ENCODE data around the gene OR8H3.

GRCh38 chr11:56140151-56140661 is 18.0 kb downstream of the OR8H3 start, which contains the start of gene OR8J3:
- TF ChIP-seq BACH2 (CRISPR knock-in tag; IDR thresholded peaks at IDR 0.05; ENCODE audit: borderline replicate concordance), result no peak
- no peak for TF ChIP-seq TCF4 (CRISPR knock-in tag; IDR thresholded peaks at IDR 0.05; ENCODE audit: borderline replicate concordance)
- no peak for TF ChIP-seq ISL1 (CRISPR knock-in tag; IDR thresholded peaks at IDR 0.05)
- TF ChIP-seq ZFP30 (CRISPR knock-in tag; IDR thresholded peaks at IDR 0.05), result no peak
- TF ChIP-seq ZNF565 (CRISPR knock-in tag; conservative IDR thresholded peaks at IDR 0.05; ENCODE audit: low read depth), result no peak
- no peak for TF ChIP-seq ESRRG (CRISPR knock-in tag; IDR thresholded peaks at IDR 0.05)

All from SK-N-SH treated with all-trans-retinoic acid at 6 μM for 48 hours (cell line).